ENCODE data around the gene APOL1. TPM values are rescaled to one million over a fixed set of nuclear protein-coding genes. Genes with fewer than 3 reads are reported as not detected.
A peak's percentile ranks its signal among the peaks of the same experiment; 100 is the strongest.

APOL1 gene
- total RNA-seq, 1 donor from 2014 or later = 15.2 TPM

DNA sequence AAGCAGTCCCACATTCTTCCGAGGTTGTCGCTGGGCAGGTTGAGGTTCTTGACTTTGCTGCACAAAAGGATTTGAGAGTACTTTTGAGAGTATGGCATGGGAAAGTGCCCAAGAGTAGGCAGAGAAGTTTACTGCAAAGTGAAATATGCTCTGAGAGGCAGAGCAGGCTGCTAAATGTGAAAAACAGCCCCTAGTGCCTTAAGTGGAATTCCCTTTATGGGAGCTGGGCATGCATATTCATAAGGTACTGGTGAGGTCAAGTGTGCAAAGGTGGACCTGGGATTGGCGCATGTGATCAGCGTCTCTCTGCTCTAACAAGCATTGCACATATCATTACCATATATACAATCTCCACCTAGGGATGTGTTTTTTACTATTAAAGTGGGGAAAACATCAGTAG lies 39.3 kb upstream of the APOL1 start:
- intact Hi-C loops (cut with micrococcal nuclease) = no loop called here
- Histone ChIP-seq H3K4me1 (peaks cover 13% of the 10 kb centered on the region), H3K9me3 (replicated peaks) (no peaks in the 10 kb centered on the region), H3K36me3 (no peaks in the 10 kb centered on the region), H3K4me3 (no peak overlapping the region), H3K27ac (replicated peaks) (no peak overlapping the region), H3K27me3 (ENCODE audit: low read depth) (no peaks in the 10 kb centered on the region)
- TF ChIP-seq, protein P1, sequence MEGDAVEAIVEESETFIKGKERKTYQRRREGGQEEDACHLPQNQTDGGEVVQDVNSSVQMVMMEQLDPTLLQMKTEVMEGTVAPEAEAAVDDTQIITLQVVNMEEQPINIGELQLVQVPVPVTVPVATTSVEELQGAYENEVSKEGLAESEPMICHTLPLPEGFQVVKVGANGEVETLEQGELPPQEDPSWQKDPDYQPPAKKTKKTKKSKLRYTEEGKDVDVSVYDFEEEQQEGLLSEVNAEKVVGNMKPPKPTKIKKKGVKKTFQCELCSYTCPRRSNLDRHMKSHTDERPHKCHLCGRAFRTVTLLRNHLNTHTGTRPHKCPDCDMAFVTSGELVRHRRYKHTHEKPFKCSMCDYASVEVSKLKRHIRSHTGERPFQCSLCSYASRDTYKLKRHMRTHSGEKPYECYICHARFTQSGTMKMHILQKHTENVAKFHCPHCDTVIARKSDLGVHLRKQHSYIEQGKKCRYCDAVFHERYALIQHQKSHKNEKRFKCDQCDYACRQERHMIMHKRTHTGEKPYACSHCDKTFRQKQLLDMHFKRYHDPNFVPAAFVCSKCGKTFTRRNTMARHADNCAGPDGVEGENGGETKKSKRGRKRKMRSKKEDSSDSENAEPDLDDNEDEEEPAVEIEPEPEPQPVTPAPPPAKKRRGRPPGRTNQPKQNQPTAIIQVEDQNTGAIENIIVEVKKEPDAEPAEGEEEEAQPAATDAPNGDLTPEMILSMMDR (IDR thresholded peaks at IDR 0.05; ENCODE audit: borderline replicate concordance) = no peak
- no peak for DNase-seq

DNA sequence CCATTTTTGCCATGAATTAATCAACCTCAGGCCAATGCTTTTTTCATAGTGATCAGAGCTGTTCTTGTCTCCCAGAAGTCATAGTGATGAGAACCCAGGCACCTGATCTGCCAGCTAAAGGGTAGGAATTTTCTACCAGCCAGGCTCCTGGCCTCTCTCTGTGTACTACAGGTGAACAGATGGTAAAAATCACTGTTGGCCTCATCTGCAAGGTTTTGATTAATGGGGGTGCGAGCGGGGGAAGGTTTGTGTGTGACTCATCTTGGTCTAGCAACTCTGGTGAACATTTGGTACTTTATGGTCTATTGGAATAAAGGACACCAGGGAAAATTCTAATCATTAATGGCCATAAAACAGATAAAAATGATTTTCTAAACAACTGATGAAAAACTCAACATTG lies 37.0 kb upstream of the APOL1 start:
- Histone ChIP-seq H3K36me3 (no peaks in the 10 kb centered on the region), H3K4me1 (peaks cover 10% of the 10 kb centered on the region), H3K4me3 (no peak overlapping the region), H3K27me3 (ENCODE audit: low read depth) (no peaks in the 10 kb centered on the region), H3K27ac (replicated peaks) (no peak overlapping the region), H3K9me3 (replicated peaks) (no peaks in the 10 kb centered on the region)
- intact Hi-C loops (cut with micrococcal nuclease) = no loop called here
- TF ChIP-seq, protein P1 (IDR thresholded peaks at IDR 0.05; ENCODE audit: borderline replicate concordance) = no peak
- no peak for DNase-seq

DNA sequence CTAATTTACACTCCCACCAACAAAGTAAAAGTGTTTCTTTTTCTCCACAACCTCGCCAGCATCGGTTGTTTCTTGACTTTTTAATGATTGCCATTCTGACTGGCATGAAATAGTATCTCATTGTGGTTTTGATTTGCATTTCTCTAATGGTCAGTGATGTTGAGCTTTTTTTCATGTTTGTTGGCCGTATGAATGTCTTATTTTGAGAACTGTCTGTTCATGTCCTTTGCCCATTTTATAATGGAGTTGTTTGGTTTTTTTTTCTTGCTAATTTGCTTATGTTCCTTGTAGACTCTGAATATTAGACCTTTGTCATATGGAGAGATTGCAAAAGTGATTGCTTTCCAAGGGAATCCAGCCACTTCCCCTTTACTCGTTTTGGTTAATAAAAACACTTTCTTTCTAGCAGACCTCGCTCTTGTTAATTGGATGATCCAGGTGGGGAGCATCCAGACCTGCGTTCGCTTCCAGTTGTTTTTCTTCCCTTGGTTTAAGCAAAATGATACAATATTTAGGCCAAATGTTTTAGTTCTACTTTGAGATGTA lies 34.2 kb upstream of the APOL1 start:
- no peaks in the 10 kb centered on the region for H3K9me3 ChIP-seq (replicated peaks)
- no peak overlapping the region for H3K27ac ChIP-seq (replicated peaks)
- TF ChIP-seq, protein P1 (IDR thresholded peaks at IDR 0.05; ENCODE audit: borderline replicate concordance) = no peak
- no peaks in the 10 kb centered on the region for H3K36me3 ChIP-seq
- no peak for DNase-seq
- peaks cover 20% of the 10 kb centered on the region for H3K4me1 ChIP-seq
- no peak overlapping the region for H3K4me3 ChIP-seq
- H3K27me3 ChIP-seq (ENCODE audit: low read depth) = no peaks in the 10 kb centered on the region
- intact Hi-C loops (cut with micrococcal nuclease) = no loop called here

DNA sequence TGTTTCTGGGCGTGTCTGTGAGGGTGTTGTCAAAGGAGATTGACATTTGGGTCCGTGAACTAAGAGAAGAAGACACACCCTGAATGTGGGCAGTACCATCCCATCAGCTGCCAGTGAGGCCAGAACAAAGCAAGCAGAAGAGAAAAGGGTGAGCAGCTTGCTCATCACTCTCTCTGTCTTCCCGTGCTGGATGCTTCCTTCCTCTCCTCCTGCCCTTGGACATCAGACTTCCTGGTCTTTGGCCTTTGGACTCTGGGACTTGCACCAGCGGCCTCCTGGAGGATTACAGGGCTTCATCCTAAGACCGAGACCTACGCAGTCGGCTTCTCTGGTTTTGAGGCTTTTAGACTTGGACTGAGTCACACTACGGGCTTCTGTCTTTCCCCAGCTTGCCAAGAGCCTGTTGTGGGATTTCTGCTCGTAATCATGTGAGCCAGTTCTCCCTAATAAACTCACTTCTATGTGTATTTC lies 32.4 kb upstream of the APOL1 start:
- TF ChIP-seq, protein P1 (IDR thresholded peaks at IDR 0.05; ENCODE audit: borderline replicate concordance) = no peak
- Histone ChIP-seq H3K4me3 (no peak overlapping the region), H3K36me3 (no peaks in the 10 kb centered on the region), H3K27me3 (ENCODE audit: low read depth) (no peaks in the 10 kb centered on the region), H3K4me1 (peaks cover 25% of the 10 kb centered on the region), H3K27ac (replicated peaks) (peak overlapping the region; percentile 49), H3K9me3 (replicated peaks) (no peaks in the 10 kb centered on the region)
- no peak for DNase-seq
- intact Hi-C loops (cut with micrococcal nuclease) = no loop called here

DNA sequence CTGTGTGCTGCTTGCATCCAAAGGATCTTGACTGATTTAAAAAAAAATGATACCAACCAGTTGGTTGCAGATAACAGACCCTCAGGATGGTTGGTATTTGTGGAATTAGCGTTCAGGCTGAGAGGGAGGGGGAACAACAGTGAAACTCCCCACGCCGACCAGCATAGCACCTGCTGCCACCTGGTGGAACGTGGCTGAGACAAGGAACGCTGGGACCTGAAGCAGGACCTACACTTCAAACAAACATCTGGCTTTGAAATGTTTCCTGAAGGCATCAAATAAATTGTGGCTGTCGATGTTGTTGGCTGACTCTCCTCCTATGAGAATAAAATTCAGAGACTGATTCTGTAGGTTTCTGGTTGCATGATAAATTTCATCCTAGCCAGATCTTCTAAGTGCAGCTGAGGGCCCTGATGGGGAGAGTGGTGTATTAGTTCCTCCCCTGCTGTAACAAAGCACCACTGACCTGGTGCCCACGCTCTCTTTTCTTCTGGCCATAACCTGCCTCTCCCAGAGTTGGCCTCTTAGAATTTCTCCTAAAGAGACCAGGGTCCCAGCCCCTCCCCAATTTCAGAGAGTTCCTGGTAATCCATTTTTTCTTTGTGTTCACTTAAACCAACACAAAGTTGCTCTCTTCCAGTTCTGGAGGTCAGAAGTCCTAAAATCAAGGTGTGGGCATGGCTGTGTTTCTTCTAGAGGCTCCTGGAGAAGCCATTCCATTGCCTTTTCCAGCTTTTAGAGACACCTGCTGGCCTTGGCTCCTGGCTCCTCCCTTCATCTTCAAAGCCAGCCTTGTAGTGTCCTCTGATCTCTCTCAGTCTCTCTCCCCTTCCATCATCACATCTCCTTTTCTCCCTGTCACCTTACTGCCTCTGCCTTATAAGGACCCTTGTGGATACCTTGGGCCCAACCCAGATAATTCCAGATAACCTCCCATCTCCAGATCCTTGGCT lies 30.9 kb upstream of the APOL1 start:
- peaks cover 8% of the 10 kb centered on the region for H3K36me3 ChIP-seq
- no peak for DNase-seq
- TF ChIP-seq, protein P1 (IDR thresholded peaks at IDR 0.05; ENCODE audit: borderline replicate concordance) = peak; percentile 75
- no peaks in the 10 kb centered on the region for H3K9me3 ChIP-seq (replicated peaks)
- intact Hi-C loops (cut with micrococcal nuclease) = no loop called here
- H3K27ac ChIP-seq (replicated peaks) = no peak overlapping the region
- H3K27me3 ChIP-seq (ENCODE audit: low read depth) = no peaks in the 10 kb centered on the region
- no peak overlapping the region for H3K4me3 ChIP-seq
- H3K4me1 ChIP-seq = peaks cover 25% of the 10 kb centered on the region
